ENCODE data around the gene AGAP1.

- TF ChIP-seq, protein P1, sequence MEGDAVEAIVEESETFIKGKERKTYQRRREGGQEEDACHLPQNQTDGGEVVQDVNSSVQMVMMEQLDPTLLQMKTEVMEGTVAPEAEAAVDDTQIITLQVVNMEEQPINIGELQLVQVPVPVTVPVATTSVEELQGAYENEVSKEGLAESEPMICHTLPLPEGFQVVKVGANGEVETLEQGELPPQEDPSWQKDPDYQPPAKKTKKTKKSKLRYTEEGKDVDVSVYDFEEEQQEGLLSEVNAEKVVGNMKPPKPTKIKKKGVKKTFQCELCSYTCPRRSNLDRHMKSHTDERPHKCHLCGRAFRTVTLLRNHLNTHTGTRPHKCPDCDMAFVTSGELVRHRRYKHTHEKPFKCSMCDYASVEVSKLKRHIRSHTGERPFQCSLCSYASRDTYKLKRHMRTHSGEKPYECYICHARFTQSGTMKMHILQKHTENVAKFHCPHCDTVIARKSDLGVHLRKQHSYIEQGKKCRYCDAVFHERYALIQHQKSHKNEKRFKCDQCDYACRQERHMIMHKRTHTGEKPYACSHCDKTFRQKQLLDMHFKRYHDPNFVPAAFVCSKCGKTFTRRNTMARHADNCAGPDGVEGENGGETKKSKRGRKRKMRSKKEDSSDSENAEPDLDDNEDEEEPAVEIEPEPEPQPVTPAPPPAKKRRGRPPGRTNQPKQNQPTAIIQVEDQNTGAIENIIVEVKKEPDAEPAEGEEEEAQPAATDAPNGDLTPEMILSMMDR (IDR thresholded peaks at IDR 0.05), result no peak
- no peak for TF ChIP-seq POLR2A (IDR thresholded peaks at IDR 0.05)
- TF ChIP-seq EP300 (IDR thresholded peaks at IDR 0.05), result no peak
These were observed 77.3 kb downstream of the AGAP1 start for GRCh38 chr2:235570966-235571692.
